ENCODE measurements around the gene NGF. TPM values are rescaled to one million over a fixed set of nuclear protein-coding genes. Genes with fewer than 3 reads are reported as not detected.

The NGF gene
- total and polyA plus RNA-seq, 2 donors (not counting 1 experiment from before 2014, with no cell fraction given), result not detected

DNA sequence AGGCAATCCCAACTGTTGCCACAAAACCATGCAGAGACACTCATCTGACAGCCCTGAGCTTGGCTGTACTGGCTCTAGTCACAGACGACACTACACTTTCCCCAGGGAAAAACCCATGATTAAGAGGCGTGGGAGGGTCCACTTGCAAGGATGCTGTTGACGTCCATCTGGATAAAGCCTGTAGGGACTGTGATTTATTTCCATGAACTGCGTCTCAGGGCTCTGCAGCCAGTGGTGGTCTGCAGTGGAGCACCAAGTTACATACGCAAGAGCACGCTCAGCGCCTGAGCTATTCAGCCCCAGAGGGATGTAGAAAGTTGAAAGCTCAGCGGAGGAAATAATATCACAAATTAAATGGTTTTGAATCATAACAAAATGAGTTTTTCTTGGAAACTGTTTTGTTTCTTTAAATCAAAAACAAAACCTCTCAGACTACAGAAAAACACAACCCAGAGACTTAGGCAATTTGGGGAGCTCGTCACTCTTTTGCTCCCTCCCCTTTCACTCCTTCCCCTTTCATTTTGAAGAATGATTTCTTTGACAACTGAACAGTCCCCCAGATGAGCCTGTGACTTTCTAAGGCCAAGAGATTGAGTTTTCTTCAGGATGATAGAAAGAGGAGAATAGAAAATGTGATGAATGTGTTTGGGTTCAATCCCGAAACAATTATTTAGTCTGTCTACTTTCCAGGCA, 71.2 kb downstream of the NGF start:
- no peak overlapping the region for H3K9ac ChIP-seq (ENCODE audit: low read length)
- H3K4me3 ChIP-seq (ENCODE audit: control extremely low read depth in 1 of 5, extremely low read depth in 1 of 5, insufficient read depth in 1 of 5, low read depth in 2 of 5, low read length in 4 of 5), result no peak overlapping the region
- no peak overlapping the region for H3K27ac ChIP-seq (ENCODE audit: low read length in 2 of 2)
- H2AFZ ChIP-seq (ENCODE audit: insufficient read depth, low read depth, low read length, poor library complexity, severe bottlenecking), result no peak overlapping the region
- no peak overlapping the region for H3K27ac Mint-ChIP-seq
- H3K36me3 ChIP-seq (replicated peaks in 1 of 2; ENCODE audit: control extremely low read depth in 1 of 2, control insufficient read depth in 1 of 2, extremely low read depth in 1 of 2, insufficient read depth in 2 of 2, low read length in 1 of 2), result no peaks in the 10 kb centered on the region
- H4K20me1 ChIP-seq (ENCODE audit: control insufficient read depth, insufficient read depth, low read length, poor library complexity, severe bottlenecking), result no peaks in the 10 kb centered on the region
- H3K27me3 ChIP-seq (replicated peaks in 1 of 4; ENCODE audit: control extremely low read depth in 1 of 4, control insufficient read depth in 3 of 4, insufficient read depth in 4 of 4, low read length in 3 of 4), result no peaks in the 10 kb centered on the region
- TF ChIP-seq, protein P1, sequence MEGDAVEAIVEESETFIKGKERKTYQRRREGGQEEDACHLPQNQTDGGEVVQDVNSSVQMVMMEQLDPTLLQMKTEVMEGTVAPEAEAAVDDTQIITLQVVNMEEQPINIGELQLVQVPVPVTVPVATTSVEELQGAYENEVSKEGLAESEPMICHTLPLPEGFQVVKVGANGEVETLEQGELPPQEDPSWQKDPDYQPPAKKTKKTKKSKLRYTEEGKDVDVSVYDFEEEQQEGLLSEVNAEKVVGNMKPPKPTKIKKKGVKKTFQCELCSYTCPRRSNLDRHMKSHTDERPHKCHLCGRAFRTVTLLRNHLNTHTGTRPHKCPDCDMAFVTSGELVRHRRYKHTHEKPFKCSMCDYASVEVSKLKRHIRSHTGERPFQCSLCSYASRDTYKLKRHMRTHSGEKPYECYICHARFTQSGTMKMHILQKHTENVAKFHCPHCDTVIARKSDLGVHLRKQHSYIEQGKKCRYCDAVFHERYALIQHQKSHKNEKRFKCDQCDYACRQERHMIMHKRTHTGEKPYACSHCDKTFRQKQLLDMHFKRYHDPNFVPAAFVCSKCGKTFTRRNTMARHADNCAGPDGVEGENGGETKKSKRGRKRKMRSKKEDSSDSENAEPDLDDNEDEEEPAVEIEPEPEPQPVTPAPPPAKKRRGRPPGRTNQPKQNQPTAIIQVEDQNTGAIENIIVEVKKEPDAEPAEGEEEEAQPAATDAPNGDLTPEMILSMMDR (IDR thresholded peaks at IDR 0.05), result no peak
- TF ChIP-seq EZH2 (IDR thresholded peaks at IDR 0.05; ENCODE audit: borderline replicate concordance, insufficient read depth, low read depth, low read length, poor library complexity, severe bottlenecking), result no peak
- POLR2A ChIA-PET, result no interaction called here
- WGBS (ENCODE audit: insufficient coverage), result 80% methylated on average over 3 of the region's 10 CpGs
- H3K9me3 Mint-ChIP-seq (ENCODE audit: insufficient read depth), result no peaks in the 10 kb centered on the region
- no peaks in the 10 kb centered on the region for H3K4me1 ChIP-seq (ENCODE audit: control insufficient read depth in 2 of 2, insufficient read depth in 2 of 2, low read length in 2 of 2)
- no peaks in the 10 kb centered on the region for H3K79me2 ChIP-seq (ENCODE audit: control insufficient read depth, insufficient read depth, low read length)
- intact Hi-C loops (cut with micrococcal nuclease), result no loop called here
- peaks cover 12% of the 10 kb centered on the region for H3K27me3 Mint-ChIP-seq
- no peak for ATAC-seq (ENCODE audit: low read depth)
- H3K4me1 Mint-ChIP-seq, result no peaks in the 10 kb centered on the region
- CTCF ChIA-PET, result no interaction called here
- H3K4me2 ChIP-seq (replicated peaks; ENCODE audit: low read depth, low read length, poor library complexity, severe bottlenecking), result no peak overlapping the region
- H3K9me3 ChIP-seq (ENCODE audit: control extremely low read depth in 1 of 3, control insufficient read depth in 2 of 3, insufficient read depth in 1 of 3, low read length in 2 of 3), result no peaks in the 10 kb centered on the region
- no peak for DNase-seq
- H3K4me3 Mint-ChIP-seq, result no peak overlapping the region

DNA sequence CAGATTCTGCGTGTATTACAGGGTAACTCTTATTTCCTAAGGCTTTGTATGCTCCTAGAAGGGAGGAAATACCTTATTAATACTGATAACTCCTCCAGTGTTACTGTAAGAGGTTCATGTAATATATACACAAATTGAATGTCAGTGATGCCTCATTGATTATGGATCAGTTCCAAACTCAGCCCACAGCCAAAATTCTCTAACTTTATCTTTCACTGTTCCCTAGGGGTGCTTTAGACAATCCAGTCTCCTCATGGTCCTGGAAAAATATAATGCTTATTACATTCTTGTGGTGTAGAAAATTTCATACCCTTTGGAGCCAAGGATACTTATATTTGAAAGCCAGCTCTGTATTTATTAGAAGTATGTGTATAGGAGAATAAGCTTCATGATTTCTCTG, 73.0 kb downstream of the NGF start:
- Mint-ChIP-seq H3K4me1 (no peaks in the 10 kb centered on the region), H3K27me3 (peaks cover 15% of the 10 kb centered on the region), H3K4me3 (no peak overlapping the region), H3K27ac (no peak overlapping the region), H3K9me3 (ENCODE audit: insufficient read depth) (no peaks in the 10 kb centered on the region)
- H4K20me1 ChIP-seq (ENCODE audit: control insufficient read depth, insufficient read depth, low read length, poor library complexity, severe bottlenecking), result no peaks in the 10 kb centered on the region
- H3K27me3 ChIP-seq (replicated peaks in 1 of 4; ENCODE audit: control extremely low read depth in 1 of 4, control insufficient read depth in 3 of 4, insufficient read depth in 4 of 4, low read length in 3 of 4), result no peaks in the 10 kb centered on the region
- H3K9ac ChIP-seq (ENCODE audit: low read length), result no peak overlapping the region
- no CpG with 5 or more reads among the region's 1 CpG for WGBS (ENCODE audit: insufficient coverage)
- H3K79me2 ChIP-seq (ENCODE audit: control insufficient read depth, insufficient read depth, low read length), result no peaks in the 10 kb centered on the region
- ChIA-PET CTCF (no interaction called here), POLR2A (no interaction called here)
- H3K27ac ChIP-seq (ENCODE audit: low read length in 2 of 2), result no peak overlapping the region
- H2AFZ ChIP-seq (ENCODE audit: insufficient read depth, low read depth, low read length, poor library complexity, severe bottlenecking), result no peak overlapping the region
- ATAC-seq (ENCODE audit: low read depth), result no peak
- TF ChIP-seq EZH2 (IDR thresholded peaks at IDR 0.05; ENCODE audit: borderline replicate concordance, insufficient read depth, low read depth, low read length, poor library complexity, severe bottlenecking), result no peak
- TF ChIP-seq, protein P1 (IDR thresholded peaks at IDR 0.05), result no peak
- no peaks in the 10 kb centered on the region for H3K4me1 ChIP-seq (ENCODE audit: control insufficient read depth in 2 of 2, insufficient read depth in 2 of 2, low read length in 2 of 2)
- no peak for DNase-seq
- intact Hi-C loops (cut with micrococcal nuclease), result no loop called here
- no peak overlapping the region for H3K4me3 ChIP-seq (ENCODE audit: control extremely low read depth in 1 of 5, extremely low read depth in 1 of 5, insufficient read depth in 1 of 5, low read depth in 2 of 5, low read length in 4 of 5)
- no peaks in the 10 kb centered on the region for H3K36me3 ChIP-seq (replicated peaks in 1 of 2; ENCODE audit: control extremely low read depth in 1 of 2, control insufficient read depth in 1 of 2, extremely low read depth in 1 of 2, insufficient read depth in 2 of 2, low read length in 1 of 2)
- no peak overlapping the region for H3K4me2 ChIP-seq (replicated peaks; ENCODE audit: low read depth, low read length, poor library complexity, severe bottlenecking)
- H3K9me3 ChIP-seq (ENCODE audit: control extremely low read depth in 1 of 3, control insufficient read depth in 2 of 3, insufficient read depth in 1 of 3, low read length in 2 of 3), result no peaks in the 10 kb centered on the region
